ENCODE data around the gene KRTAP21-3. TPM values are rescaled to one million over a fixed set of nuclear protein-coding genes. Genes with fewer than 3 reads are reported as not detected.

Gene KRTAP21-3
- total RNA-seq, 2 donors from 2014 or later, result not detected

GRCh38 chr21:30747159-30747558 lies 28.6 kb upstream of the KRTAP21-3 start, which contains the start of gene KRTAP21-2:
Gene KRTAP21-2 (minus strand): TSS chr21:30747259. CDS start chr21:30747202, 57 bp downstream.
- TF ChIP-seq, protein P1, sequence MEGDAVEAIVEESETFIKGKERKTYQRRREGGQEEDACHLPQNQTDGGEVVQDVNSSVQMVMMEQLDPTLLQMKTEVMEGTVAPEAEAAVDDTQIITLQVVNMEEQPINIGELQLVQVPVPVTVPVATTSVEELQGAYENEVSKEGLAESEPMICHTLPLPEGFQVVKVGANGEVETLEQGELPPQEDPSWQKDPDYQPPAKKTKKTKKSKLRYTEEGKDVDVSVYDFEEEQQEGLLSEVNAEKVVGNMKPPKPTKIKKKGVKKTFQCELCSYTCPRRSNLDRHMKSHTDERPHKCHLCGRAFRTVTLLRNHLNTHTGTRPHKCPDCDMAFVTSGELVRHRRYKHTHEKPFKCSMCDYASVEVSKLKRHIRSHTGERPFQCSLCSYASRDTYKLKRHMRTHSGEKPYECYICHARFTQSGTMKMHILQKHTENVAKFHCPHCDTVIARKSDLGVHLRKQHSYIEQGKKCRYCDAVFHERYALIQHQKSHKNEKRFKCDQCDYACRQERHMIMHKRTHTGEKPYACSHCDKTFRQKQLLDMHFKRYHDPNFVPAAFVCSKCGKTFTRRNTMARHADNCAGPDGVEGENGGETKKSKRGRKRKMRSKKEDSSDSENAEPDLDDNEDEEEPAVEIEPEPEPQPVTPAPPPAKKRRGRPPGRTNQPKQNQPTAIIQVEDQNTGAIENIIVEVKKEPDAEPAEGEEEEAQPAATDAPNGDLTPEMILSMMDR (conservative IDR thresholded peaks at IDR 0.05), result no peak
- peaks cover 4% of the 10 kb centered on the region for H3K9me3 Mint-ChIP-seq
- Histone ChIP-seq H3K4me1 (ENCODE audit: control insufficient read depth, insufficient read depth, low read length) (no peaks in the 10 kb centered on the region), H3K27ac (ENCODE audit: low read depth, low read length) (no peak within 1 kb of the TSS), H3K9me3 (ENCODE audit: control insufficient read depth, low read length) (no peaks in the 10 kb centered on the region), H3K9ac (ENCODE audit: extremely low read depth, low read length, poor library complexity, severe bottlenecking) (no peak within 1 kb of the TSS), H3K4me3 (ENCODE audit: low read length) (no peak within 1 kb of the TSS), H3K36me3 (ENCODE audit: control insufficient read depth, insufficient read depth, low read length) (no peaks in the 10 kb centered on the region), H3K27me3 (ENCODE audit: control insufficient read depth, insufficient read depth, low read length, poor library complexity, severe bottlenecking) (peaks cover 4% of the 10 kb centered on the region)
- H3K27me3 Mint-ChIP-seq (ENCODE audit: insufficient read depth), result no peaks in the 10 kb centered on the region
- DNase-seq, result no peak
- H3K4me3 Mint-ChIP-seq, result no peak within 1 kb of the TSS
- no peak within 1 kb of the TSS for H3K27ac Mint-ChIP-seq
- no peaks in the 10 kb centered on the region for H3K4me1 Mint-ChIP-seq
- H3K36me3 Mint-ChIP-seq (ENCODE audit: low read depth), result no peaks in the 10 kb centered on the region

DNA sequence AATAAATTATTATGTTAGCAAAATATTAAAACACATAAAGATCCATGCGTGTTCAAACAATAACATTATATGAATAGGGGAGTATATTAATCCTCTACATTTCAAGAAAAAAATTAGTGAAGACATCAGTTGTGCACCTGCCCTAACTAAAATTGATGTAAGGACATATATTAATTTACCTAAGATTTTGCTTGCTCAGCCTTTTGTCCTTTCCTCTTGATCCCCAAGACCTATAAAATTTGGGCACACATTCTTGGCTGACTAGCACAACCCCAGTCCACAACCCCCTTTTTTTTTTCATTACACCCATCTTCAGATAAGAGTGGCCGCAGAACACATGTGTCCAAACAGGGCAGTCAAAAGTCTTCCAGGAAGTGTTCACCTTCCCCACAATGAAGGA lies 21.9 kb upstream of the KRTAP21-3 start:
- TF ChIP-seq, protein P1 (conservative IDR thresholded peaks at IDR 0.05), result no peak
- H3K4me1 Mint-ChIP-seq, result no peaks in the 10 kb centered on the region
- no peak overlapping the region for H3K4me3 ChIP-seq (ENCODE audit: low read length)
- no peaks in the 10 kb centered on the region for H3K36me3 ChIP-seq (ENCODE audit: control insufficient read depth, insufficient read depth, low read length)
- no peaks in the 10 kb centered on the region for H3K27me3 ChIP-seq (ENCODE audit: control insufficient read depth, insufficient read depth, low read length, poor library complexity, severe bottlenecking)
- no peak overlapping the region for H3K27ac Mint-ChIP-seq
- no peaks in the 10 kb centered on the region for H3K9me3 ChIP-seq (ENCODE audit: control insufficient read depth, low read length)
- H3K9ac ChIP-seq (ENCODE audit: extremely low read depth, low read length, poor library complexity, severe bottlenecking), result no peak overlapping the region
- no peak for DNase-seq
- no peak overlapping the region for H3K4me3 Mint-ChIP-seq
- H3K36me3 Mint-ChIP-seq (ENCODE audit: low read depth), result no peaks in the 10 kb centered on the region
- peaks cover 19% of the 10 kb centered on the region for H3K9me3 Mint-ChIP-seq
- H3K4me1 ChIP-seq (ENCODE audit: control insufficient read depth, insufficient read depth, low read length), result no peaks in the 10 kb centered on the region
- no peaks in the 10 kb centered on the region for H3K27me3 Mint-ChIP-seq (ENCODE audit: insufficient read depth)
- WGBS, 2 experiments (ENCODE audit: insufficient coverage in 1 of 2, insufficient read length in 1 of 2), result 100% methylated on average over 1 of the region's 2 CpGs; no CpG with 5 or more reads in 1 of the 2 experiments
- no peak overlapping the region for H3K27ac ChIP-seq (ENCODE audit: low read depth, low read length)

DNA sequence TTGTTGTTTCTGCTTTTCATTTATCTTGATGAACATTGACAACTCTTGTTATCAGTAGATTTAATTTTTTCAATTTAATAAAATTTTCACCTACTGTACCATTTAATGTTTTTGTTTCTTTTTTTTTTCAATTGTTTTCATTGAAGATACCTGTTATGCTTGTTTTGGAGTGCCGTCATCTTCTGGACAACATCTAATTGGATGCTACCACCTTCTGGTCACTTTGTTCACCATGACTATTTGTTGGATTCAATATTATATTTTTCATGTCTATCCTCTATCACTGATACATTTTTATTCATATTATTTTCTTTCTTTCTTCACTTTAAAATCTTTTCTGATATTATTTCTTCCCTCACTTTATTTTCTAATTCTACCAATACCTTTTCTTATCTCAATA lies 14.4 kb upstream of the KRTAP21-3 start:
- Histone ChIP-seq H3K9ac (ENCODE audit: extremely low read depth, low read length, poor library complexity, severe bottlenecking) (no peak overlapping the region), H3K4me1 (ENCODE audit: control insufficient read depth, insufficient read depth, low read length) (no peaks in the 10 kb centered on the region), H3K9me3 (ENCODE audit: control insufficient read depth, low read length) (no peaks in the 10 kb centered on the region), H3K36me3 (ENCODE audit: control insufficient read depth, insufficient read depth, low read length) (no peaks in the 10 kb centered on the region), H3K4me3 (ENCODE audit: low read length) (no peak overlapping the region), H3K27me3 (ENCODE audit: control insufficient read depth, insufficient read depth, low read length, poor library complexity, severe bottlenecking) (no peaks in the 10 kb centered on the region), H3K27ac (ENCODE audit: low read depth, low read length) (no peak overlapping the region)
- no peak for DNase-seq
- Mint-ChIP-seq H3K27me3 (ENCODE audit: insufficient read depth) (no peaks in the 10 kb centered on the region), H3K4me1 (no peaks in the 10 kb centered on the region), H3K9me3 (peaks cover 23% of the 10 kb centered on the region), H3K36me3 (ENCODE audit: low read depth) (no peaks in the 10 kb centered on the region), H3K27ac (no peak overlapping the region), H3K4me3 (no peak overlapping the region)
- 70% methylated on average over 1 of the region's 1 CpG; no CpG with 5 or more reads in 1 of the 2 experiments for WGBS, 2 experiments (ENCODE audit: insufficient coverage in 1 of 2, insufficient read length in 1 of 2)
- TF ChIP-seq, protein P1 (conservative IDR thresholded peaks at IDR 0.05), result no peak
